Activated gamma-delta T cell treated with Interleukin-2 at 50 U/mL for 16 hours (primary cell): ENCODE results near the gene CLDN34.

Source experiments
- DNase-seq: peaks from one replicate; pipeline ENCODE4 v3.0.0-alpha.2; 2020

Gene CLDN34

GRCh38 chrX:10017872-10018271 lies 50.7 kb downstream of the CLDN34 start:
- no peak for DNase-seq
